HepG2 (cell line): ENCODE results near the gene GNAS. TPM values are rescaled to one million over a fixed set of nuclear protein-coding genes. Genes with fewer than 3 reads are reported as not detected.
"Not testable (repeated sequence)": the region's sequence is repeated elsewhere in the genome, so short reads cannot be mapped to it uniquely, and the experiment has no call there.

Source experiments
- ATAC-seq: fragments of 200-7000 bp; cut with Tn5 transposase; 3 replicates; pipeline ENCODE4 v1.9.1; 2020; ENCODE audit warnings: mild to moderate bottlenecking, moderate library complexity
- BruUV-seq: library from RNA; stranded (reverse); fragments of 400-500 nt; replicated peaks from 2 replicates; lab custom pipeline; 2021; lab: Mats Ljungman, UMichigan
- CTCF ChIA-PET: fragments of 300-600 bp; formaldehyde crosslinking; extraction: SDS; loops from one replicate; lab custom pipeline; 2021; ENCODE audit warnings: low total read pairs, inconsistent platforms, low intra/inter-chr PET ratio; lab: Yijun Ruan, JAX
- POLR2A ChIA-PET: fragments of 350-600 bp; sonication (Branson Sonifier 250); formaldehyde crosslinking; loops from one replicate; lab custom pipeline; 2020; ENCODE audit warnings: antibody characterized with exemption, inconsistent platforms; lab: Yijun Ruan, JAX
- DNase-seq: peaks from one replicate; pipeline ENCODE4 v3.0.0-alpha.2; 2015; ENCODE audit warnings: low spot score
- FAIRE-seq: peaks from 3 replicates; lab custom pipeline; 2011; peaks lifted over from hg19 to GRCh38; lab: Jason Lieb, UNC
- H2AFZ ChIP-seq: one replicate; pipeline ENCODE4 v1.6.1; 2011; ENCODE audit warnings: low read length, inconsistent platforms
- H3K27ac ChIP-seq: fragments of 300-600 bp; 3 replicates; pipeline ENCODE4 v1.8.0; 2011; ENCODE audit warnings: mixed run types, mild to moderate bottlenecking, mixed read lengths, low read length, inconsistent platforms; ENCODE audit not compliant: insufficient read depth; ENCODE audit errors: extremely low read length
- H3K27me3 ChIP-seq, 2 experiments: fragments of 200-600 bp in 1 of 2; 2 replicates in 1 of 2; 3 replicates in 1 of 2; pipeline versions ENCODE4 v1.6.0 to v1.8.0; 2011; ENCODE audit warnings: low read length in 2 of 2, mild to moderate bottlenecking in 2 of 2, moderate library complexity in 2 of 2, inconsistent platforms in 1 of 2; ENCODE audit not compliant: insufficient read depth in 2 of 2, control insufficient read depth in 1 of 2
- H3K36me3 ChIP-seq, 2 experiments: fragments of 200-600 bp in 1 of 2; replicated peaks in 1 of 2; 2 replicates in 1 of 2; 3 replicates in 1 of 2; pipeline versions ENCODE4 v1.5.1 to v1.8.0; 2011; ENCODE audit warnings: low read length in 2 of 2, inconsistent platforms in 1 of 2; ENCODE audit not compliant: insufficient read depth in 2 of 2, control insufficient read depth in 1 of 2
- H3K4me1 ChIP-seq: 2 replicates; pipeline ENCODE4 v1.5.1; 2012; ENCODE audit warnings: low read length, inconsistent platforms; ENCODE audit not compliant: insufficient read depth
- H3K4me2 ChIP-seq: 2 replicates; pipeline ENCODE4 v1.6.0; 2011; ENCODE audit warnings: low read depth, low read length, inconsistent platforms
- H3K4me3 ChIP-seq, 3 experiments: fragments of 200-600 bp in 1 of 3; sonication (generic), shearing (Covaris generic) in 1 of 3; replicated peaks in 1 of 3; 2 replicates each; pipeline ENCODE4 v1.5.1; 2011 to 2016; ENCODE audit warnings: low read length in 3 of 3, inconsistent platforms in 2 of 3, low read depth in 2 of 3, mild to moderate bottlenecking in 2 of 3, control low read depth in 1 of 3, mixed read lengths in 1 of 3; ENCODE audit not compliant: insufficient read depth in 1 of 3
- H3K79me2 ChIP-seq: one replicate; pipeline ENCODE4 v1.6.1; 2011; ENCODE audit warnings: low read length, inconsistent platforms; ENCODE audit not compliant: insufficient read depth
- H3K9ac ChIP-seq: 2 replicates; pipeline ENCODE4 v1.6.0; 2011; ENCODE audit warnings: mild to moderate bottlenecking, low read depth, low read length, inconsistent platforms; ENCODE audit not compliant: insufficient read depth
- H3K9me3 ChIP-seq: 2 replicates; pipeline ENCODE4 v1.5.1; 2012; ENCODE audit warnings: mild to moderate bottlenecking, low read length
- H4K20me1 ChIP-seq: 2 replicates; pipeline ENCODE4 v1.6.0; 2011; ENCODE audit warnings: inconsistent platforms, mild to moderate bottlenecking, low read length, moderate library complexity; ENCODE audit not compliant: insufficient read depth
- CC2D1A ChIP-seq: sonication (generic); formaldehyde crosslinking; IDR thresholded peaks from 2 replicates; pipeline ENCODE4 v1.8.1; 2023; ENCODE audit warnings: mild to moderate bottlenecking, missing genetic modification reagents
- DNMT3B ChIP-seq: conservative IDR thresholded peaks from 2 replicates; pipeline ENCODE4 v1.6.1; 2016; ENCODE audit warnings: missing biosample characterization, control low read depth
- HOXA5 ChIP-seq: sonication (generic); formaldehyde crosslinking; IDR thresholded peaks from 2 replicates; pipeline ENCODE4 v1.4.0; 2020; ENCODE audit warnings: missing genetic modification reagents
- MED13 ChIP-seq: sonication (generic); formaldehyde crosslinking; IDR thresholded peaks from 2 replicates; pipeline ENCODE4 v1.5.0; 2020; ENCODE audit warnings: missing genetic modification reagents
- NR3C1 ChIP-seq: sonication (generic); formaldehyde crosslinking; IDR thresholded peaks from 2 replicates; pipeline ENCODE4 v1.4.0; 2020; ENCODE audit warnings: missing genetic modification reagents
- RARG ChIP-seq: sonication (generic); formaldehyde crosslinking; IDR thresholded peaks from 2 replicates; pipeline ENCODE4 v1.4.0; 2020; ENCODE audit warnings: low read depth, mild to moderate bottlenecking, missing genetic modification reagents
- RELA ChIP-seq: sonication (generic); formaldehyde crosslinking; IDR thresholded peaks from 2 replicates; pipeline ENCODE4 v1.4.0; 2020; ENCODE audit warnings: missing genetic modification reagents
- ZNF136 ChIP-seq: sonication (generic); formaldehyde crosslinking; IDR thresholded peaks from 2 replicates; pipeline ENCODE4 v1.8.1; 2022; ENCODE audit warnings: low read depth, mild to moderate bottlenecking, moderate library complexity, missing genetic modification reagents
- ZNF432 ChIP-seq: sonication (generic); formaldehyde crosslinking; IDR thresholded peaks from 2 replicates; pipeline ENCODE4 v1.5.0; 2020; ENCODE audit warnings: missing genetic modification reagents, mild to moderate bottlenecking, borderline replicate concordance
- ZNF749 ChIP-seq: sonication (generic); formaldehyde crosslinking; IDR thresholded peaks from 2 replicates; pipeline ENCODE4 v1.8.0; 2022; ENCODE audit warnings: mild to moderate bottlenecking, missing genetic modification reagents, moderate library complexity, borderline replicate concordance
- WGBS: methylation state at CpG from one replicate; pipeline ENCODE4 v1.1.6; 2017; ENCODE audit warnings: low lambda C conversion rate; 5-methylcytosine and 5-hydroxymethylcytosine counted together
- in situ Hi-C: cut with HindIII; loops from 2 replicates; pipeline ENCODE4 v1.10.0; 2017; ENCODE audit warnings: low pct_unique_long_range_greater_than_20kb; ENCODE audit not compliant: extremely low pct_ligation_motif_present
- intact Hi-C: fragments of 100-400 bp; cut with micrococcal nuclease; formaldehyde crosslinking; loops from one replicate; pipeline ENCODE4 v1.10.0; 2022; ENCODE audit not compliant: unreplicated experiment
- polyA plus RNA-seq, 8 experiments: library from polyadenylated mRNA; depleted of rRNA in 3 of 8; stranded (reverse) in 7 of 8; unstranded in 1 of 8; fragments of >200 nt; fragmentation: Illumina TruSeq in 4 of 8; extraction: Trizol in 4 of 8; gene quantifications; 2 replicates each; pipeline versions ENCODE4 v1.2.1 to v1.2.3, GENCODE V29; 2011 to 2016; ENCODE audit warnings: low read depth in 4 of 8, missing spikeins in 1 of 8, mixed read lengths in 1 of 8; ENCODE audit not compliant: insufficient read depth in 1 of 8
- total RNA-seq, 5 experiments: library from RNA; depleted of rRNA; stranded (reverse); fragments of >200 nt; fragmentation: Illumina TruSeq; extraction: Trizol; gene quantifications; 2 replicates each; pipeline ENCODE4 v1.2.3, GENCODE V29; 2016; ENCODE audit warnings: low read depth in 1 of 5
- TF ChIP-seq, protein P1 (sequence below): IDR thresholded peaks from 2 replicates; pipeline ENCODE4 v1.6.1; 2016
- TF ChIP-seq, protein P2 (sequence below): sonication (generic); formaldehyde crosslinking; IDR thresholded peaks from 2 replicates; pipeline ENCODE4 v1.4.0; 2020; ENCODE audit warnings: missing genetic modification reagents
- TF ChIP-seq, protein P3 (sequence below): sonication (generic); formaldehyde crosslinking; IDR thresholded peaks from 2 replicates; pipeline ENCODE4 v1.8.0; 2022; ENCODE audit warnings: low read depth, missing genetic modification reagents

The GNAS gene
- total and polyA plus RNA-seq, 2 of the 13 experiments (the other 11 are each of a cell fraction or from before 2014, with no cell fraction given), result 407 to 1,008 TPM

DNA sequence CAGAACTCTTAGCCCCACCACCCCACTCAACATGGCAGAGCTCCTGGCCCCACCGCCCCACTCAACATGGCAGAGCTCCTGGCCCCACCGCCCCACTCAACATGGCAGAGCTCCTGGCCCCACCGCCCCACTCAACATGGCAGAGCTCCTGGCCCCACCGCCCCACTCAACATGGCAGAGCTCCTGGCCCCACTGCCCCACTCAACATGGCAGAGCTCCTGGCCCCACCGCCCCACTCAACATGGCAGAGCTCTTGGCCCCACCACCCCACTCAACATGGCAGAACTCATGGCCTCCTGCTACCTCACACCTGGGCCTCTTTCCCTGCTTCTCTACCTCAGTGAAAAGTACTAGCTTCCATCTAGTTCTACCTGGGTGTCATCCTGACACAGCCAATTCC is 23.7 kb upstream of the GNAS start:
- 55% methylated on average over 5 of the region's 5 CpGs for WGBS
- POLR2A ChIA-PET, result not testable (repeated sequence)

DNA sequence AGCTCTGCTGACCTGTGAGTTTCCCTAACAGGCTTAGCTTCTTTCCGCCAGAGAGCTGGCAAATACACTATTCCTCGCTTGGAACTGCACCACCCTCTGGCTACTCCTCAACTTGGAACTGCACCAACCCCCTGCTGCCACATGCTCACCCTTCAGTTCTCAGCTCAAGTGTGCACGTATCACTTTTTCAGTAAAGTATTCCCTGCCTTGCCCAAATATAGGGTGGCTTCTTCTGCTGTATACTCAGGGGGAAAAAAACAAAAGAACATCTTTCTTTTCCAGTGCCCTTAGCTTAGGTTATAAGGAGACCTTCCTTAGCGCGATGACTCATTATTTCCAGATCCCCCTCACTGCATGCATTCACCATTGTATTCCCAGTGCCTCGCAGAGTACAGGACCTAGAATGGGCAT is 23.0 kb upstream of the GNAS start:
- H3K27ac ChIP-seq, result no peak overlapping the region
- TF ChIP-seq, protein P1, sequence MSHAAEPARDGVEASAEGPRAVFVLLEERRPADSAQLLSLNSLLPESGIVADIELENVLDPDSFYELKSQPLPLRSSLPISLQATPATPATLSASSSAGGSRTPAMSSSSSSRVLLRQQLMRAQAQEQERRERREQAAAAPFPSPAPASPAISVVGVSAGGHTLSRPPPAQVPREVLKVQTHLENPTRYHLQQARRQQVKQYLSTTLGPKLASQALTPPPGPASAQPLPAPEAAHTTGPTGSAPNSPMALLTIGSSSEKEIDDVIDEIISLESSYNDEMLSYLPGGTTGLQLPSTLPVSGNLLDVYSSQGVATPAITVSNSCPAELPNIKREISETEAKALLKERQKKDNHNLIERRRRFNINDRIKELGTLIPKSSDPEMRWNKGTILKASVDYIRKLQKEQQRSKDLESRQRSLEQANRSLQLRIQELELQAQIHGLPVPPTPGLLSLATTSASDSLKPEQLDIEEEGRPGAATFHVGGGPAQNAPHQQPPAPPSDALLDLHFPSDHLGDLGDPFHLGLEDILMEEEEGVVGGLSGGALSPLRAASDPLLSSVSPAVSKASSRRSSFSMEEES (CRISPR knock-in tag), result no peak
- TF ChIP-seq HOXA5 (CRISPR knock-in tag), result no peak
- TF ChIP-seq NR3C1 (CRISPR knock-in tag), result no peak
- no peak for TF ChIP-seq RARG (CRISPR knock-in tag)
- TF ChIP-seq, protein P2, sequence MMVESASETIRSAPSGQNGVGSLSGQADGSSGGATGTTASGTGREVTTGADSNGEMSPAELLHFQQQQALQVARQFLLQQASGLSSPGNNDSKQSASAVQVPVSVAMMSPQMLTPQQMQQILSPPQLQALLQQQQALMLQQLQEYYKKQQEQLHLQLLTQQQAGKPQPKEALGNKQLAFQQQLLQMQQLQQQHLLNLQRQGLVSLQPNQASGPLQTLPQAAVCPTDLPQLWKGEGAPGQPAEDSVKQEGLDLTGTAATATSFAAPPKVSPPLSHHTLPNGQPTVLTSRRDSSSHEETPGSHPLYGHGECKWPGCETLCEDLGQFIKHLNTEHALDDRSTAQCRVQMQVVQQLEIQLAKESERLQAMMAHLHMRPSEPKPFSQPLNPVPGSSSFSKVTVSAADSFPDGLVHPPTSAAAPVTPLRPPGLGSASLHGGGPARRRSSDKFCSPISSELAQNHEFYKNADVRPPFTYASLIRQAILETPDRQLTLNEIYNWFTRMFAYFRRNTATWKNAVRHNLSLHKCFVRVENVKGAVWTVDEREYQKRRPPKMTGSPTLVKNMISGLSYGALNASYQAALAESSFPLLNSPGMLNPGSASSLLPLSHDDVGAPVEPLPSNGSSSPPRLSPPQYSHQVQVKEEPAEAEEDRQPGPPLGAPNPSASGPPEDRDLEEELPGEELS (CRISPR knock-in tag), result no peak
- no peak for TF ChIP-seq ZNF749 (CRISPR knock-in tag)
- TF ChIP-seq, protein P3, sequence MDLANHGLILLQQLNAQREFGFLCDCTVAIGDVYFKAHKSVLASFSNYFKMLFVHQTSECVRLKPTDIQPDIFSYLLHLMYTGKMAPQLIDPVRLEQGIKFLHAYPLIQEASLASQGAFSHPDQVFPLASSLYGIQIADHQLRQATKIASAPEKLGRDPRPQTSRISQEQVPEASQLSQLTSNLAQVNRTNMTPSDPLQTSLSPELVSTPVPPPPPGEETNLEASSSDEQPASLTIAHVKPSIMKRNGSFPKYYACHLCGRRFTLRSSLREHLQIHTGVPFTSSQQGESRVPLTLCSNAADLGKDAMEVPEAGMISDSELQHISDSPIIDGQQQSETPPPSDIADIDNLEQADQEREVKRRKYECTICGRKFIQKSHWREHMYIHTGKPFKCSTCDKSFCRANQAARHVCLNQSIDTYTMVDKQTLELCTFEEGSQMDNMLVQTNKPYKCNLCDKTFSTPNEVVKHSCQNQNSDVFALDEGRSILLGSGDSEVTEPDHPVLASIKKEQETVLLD, result no peak
- no peak for TF ChIP-seq RELA (CRISPR knock-in tag)
- TF ChIP-seq ZNF432 (CRISPR knock-in tag), result no peak
- no peak for TF ChIP-seq DNMT3B (CRISPR knock-in tag)
- TF ChIP-seq ZNF136, result no peak
- no peak for TF ChIP-seq MED13 (CRISPR knock-in tag)
- no peak for TF ChIP-seq CC2D1A

More for the DNA sequence above, 23.7 kb upstream of the GNAS start:
- H3K79me2 ChIP-seq, H3K27ac ChIP-seq, H3K4me3 ChIP-seq, H3K4me1 ChIP-seq, H4K20me1 ChIP-seq, H3K9me3 ChIP-seq, ATAC-seq, intact Hi-C loops, DNase-seq, FAIRE-seq, H3K36me3 ChIP-seq, H3K4me2 ChIP-seq, H2AFZ ChIP-seq, CTCF ChIA-PET, in situ Hi-C loops, H3K9ac ChIP-seq, BruUV-seq: not testable (repeated sequence)
- H3K27me3 ChIP-seq, result peaks cover 2 to 30% of the 10 kb centered on the region in 2 experiments; a peak in 3 of 5 replicates

More for the DNA sequence above, 23.0 kb upstream of the GNAS start:
- Histone ChIP-seq H3K9me3 (no peaks in the 10 kb centered on the region), H3K79me2 (no peaks in the 10 kb centered on the region), H3K4me1 (no peaks in the 10 kb centered on the region), H3K36me3 (no peaks in the 10 kb centered on the region), H2AFZ (no peak overlapping the region), H3K4me3 (no peak overlapping the region), H3K9ac (no peak overlapping the region), H3K27me3 (peaks cover 4 to 35% of the 10 kb centered on the region in 2 experiments; a peak in 3 of 5 replicates), H4K20me1 (no peaks in the 10 kb centered on the region), H3K4me2 (no peak overlapping the region)
- DNase-seq, result no peak
- BruUV-seq, result no TSS peak
- FAIRE-seq, result no peak
- ChIA-PET CTCF (no interaction called here), POLR2A (no interaction called here)
- WGBS, result 36% methylated on average over 6 of the region's 6 CpGs
- in situ Hi-C loops (no loop called here), intact Hi-C loops (no loop called here)
- ATAC-seq, result peak; percentile 30; the same call in 1 of the 3 replicates
